Measurements from ENCODE around the gene MNT. TPM values are rescaled to one million over a fixed set of nuclear protein-coding genes. Genes with fewer than 3 reads are reported as not detected.

Gene MNT
- total RNA-seq, 1 experiment from 2014 or later: 38.9 TPM

GRCh38 chr17:2380950-2381649, 19.8 kb downstream of the MNT start:
- Mint-ChIP-seq H3K4me3 (no peak overlapping the region), H3K27ac (no peak overlapping the region), H3K36me3 (ENCODE audit: insufficient read depth in 1 of 3, low read depth in 3 of 3) (peaks cover 1 to 27% (median 15%) of the 10 kb centered on the region in 3 experiments; a peak in 6 of 7 replicates), H3K9me3 (no peaks in the 10 kb centered on the region), H3K4me1 (peaks cover 10 to 21% of the 10 kb centered on the region in 2 experiments), H3K27me3 (ENCODE audit: low read depth) (no peaks in the 10 kb centered on the region)
- Histone ChIP-seq H2BK15ac (ENCODE audit: low read depth, low read length) (no peak overlapping the region), H3K23ac (ENCODE audit: insufficient read length, low read depth, low read length) (no peak overlapping the region), H4K20me1 (ENCODE audit: control insufficient read depth, insufficient read depth, insufficient read length) (no peaks in the 10 kb centered on the region), H2AFZ (ENCODE audit: low read length) (no peak overlapping the region), H2BK120ac (ENCODE audit: low read depth, low read length, poor library complexity, severe bottlenecking) (no peak overlapping the region), H3K23me2 (ENCODE audit: insufficient read length, low read depth, low read length, poor library complexity, severe bottlenecking) (no peaks in the 10 kb centered on the region), H3K4me1 (ENCODE audit: insufficient read depth, low read length) (no peaks in the 10 kb centered on the region; the same call in 1 of the 2 replicates), H3K79me1 (ENCODE audit: insufficient read depth, low read depth, low read length, poor library complexity, severe bottlenecking) (no peaks in the 10 kb centered on the region), H3K9me3 (ENCODE audit: control insufficient read depth, low read depth, low read length) (no peaks in the 10 kb centered on the region), H2BK12ac (ENCODE audit: insufficient read length, low read depth, low read length) (no peak overlapping the region), H3K79me2 (ENCODE audit: insufficient read depth, low read length) (no peaks in the 10 kb centered on the region), H4K8ac (replicated peaks; ENCODE audit: insufficient read length, low read depth, low read length) (no peak overlapping the region), H2BK20ac (ENCODE audit: low read depth, low read length, poor library complexity, severe bottlenecking) (no peak overlapping the region), H2AK5ac (ENCODE audit: insufficient read length, low read length) (no peak overlapping the region), H3K9ac (ENCODE audit: extremely low read depth, insufficient read length, low read length) (no peak overlapping the region), H3K14ac (ENCODE audit: insufficient read depth, low read length) (no peak overlapping the region), H2BK5ac (ENCODE audit: insufficient read length, low read length) (no peak overlapping the region), H3K56ac (ENCODE audit: insufficient read length, low read depth, low read length) (no peak overlapping the region), H3K4ac (ENCODE audit: low read depth, low read length) (no peak overlapping the region), H4K5ac (ENCODE audit: insufficient read length, low read depth, low read length) (no peak overlapping the region), H3T11ph (ENCODE audit: low read length) (no peak overlapping the region), H4K91ac (ENCODE audit: insufficient read length, low read depth, low read length) (no peak overlapping the region), H3K4me2 (ENCODE audit: insufficient read depth, insufficient read length, low read length) (no peak overlapping the region), H3K18ac (ENCODE audit: insufficient read length, low read depth, low read length) (no peak overlapping the region), H3K27me3 (ENCODE audit: insufficient read depth, low read length) (no peaks in the 10 kb centered on the region), H3K27ac (ENCODE audit: insufficient read length, low read depth, low read length) (no peak overlapping the region)
- WGBS (ENCODE audit: extremely low coverage, insufficient read length, low lambda C conversion rate): no CpG with 5 or more reads among the region's 15 CpGs
- DNase-seq: no peak
- no peak for TF ChIP-seq CTCF (conservative IDR thresholded peaks at IDR 0.05)

All from H9 (cell line).